Muscle layer of duodenum (tissue), 2 donors: ENCODE measurements around the gene GRIA3.

ENCODE experiments used
- H3K27ac ChIP-seq: one replicate; pipeline ENCODE4 v1.7.0; 2013; ENCODE audit warnings: mild to moderate bottlenecking, low read length
- H3K27me3 ChIP-seq: one replicate; pipeline ENCODE4 v1.7.0; 2013; ENCODE audit warnings: low read depth, mild to moderate bottlenecking, control low read depth, low read length
- H3K36me3 ChIP-seq, 2 donors: one replicate each; pipeline ENCODE4 v1.7.0; 2013; ENCODE audit warnings: low read length in 2 of 2, control low read depth in 1 of 2, mild to moderate bottlenecking in 1 of 2; ENCODE audit not compliant: insufficient read depth in 2 of 2, control insufficient read depth in 1 of 2
- H3K4me1 ChIP-seq, 2 donors: one replicate each; pipeline ENCODE4 v1.7.0; 2013; ENCODE audit warnings: low read length in 2 of 2, mild to moderate bottlenecking in 2 of 2, control low read depth in 1 of 2, moderate library complexity in 1 of 2; ENCODE audit not compliant: insufficient read depth in 2 of 2, control insufficient read depth in 1 of 2
- H3K4me3 ChIP-seq, 2 donors: one replicate each; pipeline ENCODE4 v1.7.0; 2013; ENCODE audit warnings: low read length in 2 of 2, low read depth in 1 of 2, mild to moderate bottlenecking in 1 of 2
- H3K9me3 ChIP-seq, 2 donors: one replicate each; pipeline ENCODE4 v1.7.0; 2013; ENCODE audit warnings: low read length in 2 of 2, control low read depth in 1 of 2, mild to moderate bottlenecking in 1 of 2; ENCODE audit not compliant: control insufficient read depth in 1 of 2
- donor health status: healthy.

GRIA3 gene

DNA sequence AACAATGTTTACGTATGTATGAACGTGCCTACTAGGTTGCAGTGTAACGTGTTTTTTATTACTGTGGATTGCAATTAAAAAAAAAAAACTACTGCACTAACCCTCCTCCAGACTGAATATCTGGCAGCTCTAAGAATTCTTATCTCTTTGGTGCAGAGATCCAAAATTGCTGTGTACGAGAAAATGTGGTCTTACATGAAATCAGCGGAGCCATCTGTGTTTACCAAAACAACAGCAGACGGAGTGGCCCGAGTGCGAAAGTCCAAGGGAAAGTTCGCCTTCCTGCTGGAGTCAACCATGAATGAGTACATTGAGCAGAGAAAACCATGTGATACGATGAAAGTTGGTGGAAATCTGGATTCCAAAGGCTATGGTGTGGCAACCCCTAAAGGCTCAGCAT, 280.6 kb downstream of the GRIA3 start:
- Histone ChIP-seq H3K9me3 (no peaks in the 10 kb centered on the region), H3K36me3 (no peaks in the 10 kb centered on the region), H3K27me3 (no peaks in the 10 kb centered on the region), H3K4me1 (no peaks in the 10 kb centered on the region), H3K27ac (no peak overlapping the region), H3K4me3 (no peak overlapping the region)

DNA sequence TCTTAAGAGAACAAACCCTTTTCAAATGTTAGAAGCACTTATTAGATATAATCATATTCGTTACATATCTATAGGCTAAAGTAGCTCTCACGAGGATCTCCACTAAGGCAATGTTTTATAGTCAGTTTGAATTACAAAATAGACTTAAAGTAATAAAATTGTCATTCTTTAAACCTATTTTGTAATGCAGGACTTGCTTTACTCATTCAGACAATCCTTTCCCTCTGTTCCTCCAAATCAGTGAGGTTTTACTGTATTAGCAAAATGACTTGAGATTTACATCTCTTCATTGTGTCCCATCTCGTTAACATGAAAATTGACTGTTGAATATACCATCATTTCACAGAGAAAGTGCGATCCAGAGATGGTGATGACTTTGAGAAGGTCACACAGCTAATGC, 284.4 kb downstream of the GRIA3 start:
- no peaks in the 10 kb centered on the region for H3K36me3 ChIP-seq
- no peak overlapping the region for H3K4me3 ChIP-seq
- H3K27me3 ChIP-seq, result no peaks in the 10 kb centered on the region

DNA sequence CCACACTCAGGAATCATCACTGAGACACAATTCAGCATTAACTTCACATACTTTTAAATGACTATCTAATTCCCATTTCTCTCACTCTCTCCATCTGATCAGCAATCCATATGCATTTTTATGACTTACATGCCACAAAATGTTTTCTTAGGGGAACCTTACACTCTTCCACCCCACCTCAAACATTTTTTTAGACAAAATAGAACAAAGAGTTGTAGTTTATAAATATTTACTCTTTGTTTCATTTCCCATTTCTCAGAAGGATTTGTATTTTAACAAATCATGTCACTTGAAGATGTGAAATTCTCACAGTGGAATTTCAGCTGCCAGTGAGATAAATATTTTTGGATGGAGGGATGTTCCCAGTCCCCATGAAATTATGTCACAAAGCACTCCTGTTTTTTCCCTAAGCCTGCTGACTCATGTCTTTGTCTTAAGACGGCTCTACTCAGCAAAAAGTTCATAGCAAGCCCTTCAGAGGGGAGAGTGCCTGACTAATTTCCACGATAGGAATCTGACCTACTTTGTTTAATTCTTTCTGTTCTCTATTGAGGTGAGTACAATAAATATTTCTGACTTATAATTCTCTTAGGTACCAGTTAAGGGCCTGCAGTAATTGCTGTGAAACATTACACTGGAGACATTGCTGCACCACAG, 291.1 kb downstream of the GRIA3 start:
- H3K4me3 ChIP-seq, result no peak overlapping the region
- no peaks in the 10 kb centered on the region for H3K27me3 ChIP-seq
- H3K9me3 ChIP-seq, result no peaks in the 10 kb centered on the region
- no peak overlapping the region for H3K27ac ChIP-seq
- H3K4me1 ChIP-seq, result no peaks in the 10 kb centered on the region
- H3K36me3 ChIP-seq, result no peaks in the 10 kb centered on the region

More for the DNA sequence above, 284.4 kb downstream of the GRIA3 start:
- H3K4me1 ChIP-seq, result no peaks in the 10 kb centered on the region
- no peak overlapping the region for H3K27ac ChIP-seq
- no peaks in the 10 kb centered on the region for H3K9me3 ChIP-seq

DNA sequence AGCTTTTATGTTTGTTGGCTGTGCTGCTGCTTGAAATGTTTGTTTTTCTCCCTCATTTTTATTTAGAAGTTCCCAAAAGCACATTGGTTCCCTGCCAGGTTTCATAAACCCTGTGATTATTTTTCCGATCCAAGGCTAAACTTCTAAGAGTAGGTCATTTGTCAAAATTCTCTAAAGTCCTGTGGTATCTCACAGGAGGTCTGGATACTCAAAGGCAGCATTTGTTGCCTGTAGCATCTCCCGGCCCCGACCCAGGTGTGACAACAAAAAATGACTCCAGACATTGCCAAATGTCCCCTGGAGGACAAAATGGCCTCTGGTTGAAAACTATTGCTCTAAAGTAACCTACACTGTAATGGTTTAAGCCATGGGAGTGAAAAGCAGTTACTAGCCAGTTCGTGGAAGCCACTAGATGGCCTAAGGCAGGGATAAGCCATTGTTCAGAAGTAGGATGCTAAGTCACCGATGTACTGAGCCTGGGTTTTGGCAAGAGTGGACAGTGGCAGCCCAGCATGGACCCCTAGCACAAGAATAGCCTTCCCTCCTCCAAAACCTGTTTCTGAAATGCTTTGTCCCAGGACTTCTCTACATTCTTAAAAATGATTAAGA, 292.6 kb downstream of the GRIA3 start:
- no peaks in the 10 kb centered on the region for H3K9me3 ChIP-seq
- no peaks in the 10 kb centered on the region for H3K36me3 ChIP-seq
- H3K27ac ChIP-seq, result no peak overlapping the region
- H3K27me3 ChIP-seq, result no peaks in the 10 kb centered on the region
- no peak overlapping the region for H3K4me3 ChIP-seq
- H3K4me1 ChIP-seq, result no peaks in the 10 kb centered on the region

DNA sequence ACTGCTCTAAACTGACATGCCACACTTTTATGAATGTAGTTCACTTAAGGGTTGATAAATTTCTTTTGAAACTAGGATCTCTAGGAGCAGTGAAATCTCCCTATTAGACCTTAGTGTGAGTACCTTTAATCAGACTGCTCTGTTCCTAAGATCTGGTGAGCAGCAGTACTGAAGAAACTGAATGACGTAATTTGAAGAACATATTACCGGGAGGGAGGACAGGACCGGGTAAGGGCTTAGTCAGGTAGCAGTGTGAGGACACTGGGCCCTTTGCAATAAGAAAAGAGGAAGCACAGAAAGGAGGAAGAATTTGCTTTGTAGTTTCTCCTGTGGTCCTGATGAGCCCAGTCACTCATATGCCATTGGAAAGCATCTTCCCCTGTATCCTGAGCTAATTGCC, 293.6 kb downstream of the GRIA3 start:
- Histone ChIP-seq H3K36me3 (no peaks in the 10 kb centered on the region), H3K9me3 (no peaks in the 10 kb centered on the region), H3K27ac (no peak overlapping the region), H3K27me3 (no peaks in the 10 kb centered on the region), H3K4me1 (no peaks in the 10 kb centered on the region), H3K4me3 (no peak overlapping the region)

DNA sequence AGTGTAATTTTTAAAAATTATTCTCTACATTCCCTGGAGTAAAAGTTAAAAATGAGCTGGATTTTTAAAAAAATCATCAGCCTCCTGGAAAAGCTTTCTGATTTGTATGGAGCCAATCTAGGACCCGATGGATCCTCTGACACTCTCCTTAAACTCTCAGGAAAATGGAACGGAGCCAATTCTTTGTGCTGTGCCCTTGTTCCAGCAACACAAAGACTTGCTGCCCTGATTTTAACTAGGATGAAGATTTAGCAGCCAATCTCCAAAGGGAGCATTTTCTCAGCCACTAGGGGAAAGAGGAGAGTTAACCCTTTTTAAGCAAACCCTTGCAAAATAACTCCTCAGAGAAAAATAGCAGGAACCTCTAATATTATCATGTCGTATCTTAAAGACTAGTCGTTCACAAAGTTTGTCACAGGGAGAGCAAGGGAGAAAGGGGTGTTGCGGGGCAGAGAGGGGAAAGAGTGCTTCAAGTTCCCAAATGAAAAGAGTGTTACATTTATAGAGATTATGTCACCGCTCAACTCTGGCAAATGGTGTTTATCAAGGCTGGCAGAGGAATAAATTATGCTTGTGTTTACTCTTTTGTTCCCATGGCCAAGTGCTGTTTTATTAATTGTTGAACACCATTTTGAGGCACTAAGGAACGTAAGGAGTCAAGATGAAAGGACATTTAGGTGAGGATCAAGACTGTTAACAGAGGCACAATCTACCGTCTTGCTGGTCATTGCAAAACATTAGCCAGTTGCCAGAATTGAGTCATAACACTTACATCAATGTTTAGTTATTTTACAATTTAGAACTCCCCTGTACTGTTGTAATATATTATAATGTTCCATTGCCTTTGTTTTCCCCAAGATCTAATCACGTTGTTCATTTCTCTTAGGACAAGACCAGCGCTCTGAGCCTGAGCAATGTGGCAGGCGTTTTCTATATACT, 298.1 kb downstream of the GRIA3 start:
- Histone ChIP-seq H3K4me1 (no peaks in the 10 kb centered on the region), H3K36me3 (no peaks in the 10 kb centered on the region), H3K27ac (peak overlapping the region; percentile 9), H3K4me3 (no peak overlapping the region), H3K9me3 (no peaks in the 10 kb centered on the region), H3K27me3 (no peaks in the 10 kb centered on the region)

DNA sequence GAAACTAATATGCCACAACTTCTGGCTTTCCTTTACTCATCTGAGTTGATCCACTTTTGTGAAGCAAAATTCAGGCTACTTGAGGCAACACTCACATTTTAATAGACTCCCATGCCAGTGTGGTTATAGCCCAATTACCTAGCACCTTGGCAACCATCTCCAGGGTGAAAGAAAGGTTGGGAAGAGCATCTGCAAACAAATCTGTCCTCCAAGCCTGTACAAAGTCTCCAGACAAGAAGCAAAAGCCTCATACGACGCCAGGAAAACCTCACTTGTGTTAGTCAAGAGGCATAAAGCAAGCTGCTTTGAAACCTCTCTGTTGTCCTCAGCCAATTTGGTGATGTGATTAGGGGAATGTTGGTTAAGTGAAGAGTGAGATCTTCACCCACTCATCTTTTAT, 302.2 kb downstream of the GRIA3 start:
- H3K27me3 ChIP-seq, result no peaks in the 10 kb centered on the region
- no peaks in the 10 kb centered on the region for H3K9me3 ChIP-seq
- H3K36me3 ChIP-seq, result no peaks in the 10 kb centered on the region
- no peak overlapping the region for H3K27ac ChIP-seq
- H3K4me3 ChIP-seq, result no peak overlapping the region
- no peaks in the 10 kb centered on the region for H3K4me1 ChIP-seq

DNA sequence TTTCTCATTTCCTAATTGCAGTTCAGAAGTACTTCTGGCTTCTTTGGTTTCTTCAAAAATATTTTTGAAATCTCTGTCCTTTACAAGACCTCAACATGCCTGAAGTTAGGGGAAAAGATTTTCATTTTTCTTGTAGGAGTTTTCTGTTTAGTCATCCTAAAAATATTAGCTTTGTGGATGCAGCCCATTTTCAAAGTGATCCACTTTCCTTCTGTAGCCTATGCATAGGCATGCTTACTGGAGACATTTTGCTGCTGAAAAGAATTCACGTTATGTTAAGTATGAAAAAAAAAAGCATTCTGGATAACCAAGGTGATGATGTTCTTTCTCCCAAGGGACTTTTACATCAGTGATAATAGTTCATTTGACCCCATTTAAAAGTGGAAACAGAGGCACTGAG, 303.2 kb downstream of the GRIA3 start:
- H3K27ac ChIP-seq, result no peak overlapping the region
- H3K4me3 ChIP-seq, result no peak overlapping the region
- no peaks in the 10 kb centered on the region for H3K9me3 ChIP-seq

DNA sequence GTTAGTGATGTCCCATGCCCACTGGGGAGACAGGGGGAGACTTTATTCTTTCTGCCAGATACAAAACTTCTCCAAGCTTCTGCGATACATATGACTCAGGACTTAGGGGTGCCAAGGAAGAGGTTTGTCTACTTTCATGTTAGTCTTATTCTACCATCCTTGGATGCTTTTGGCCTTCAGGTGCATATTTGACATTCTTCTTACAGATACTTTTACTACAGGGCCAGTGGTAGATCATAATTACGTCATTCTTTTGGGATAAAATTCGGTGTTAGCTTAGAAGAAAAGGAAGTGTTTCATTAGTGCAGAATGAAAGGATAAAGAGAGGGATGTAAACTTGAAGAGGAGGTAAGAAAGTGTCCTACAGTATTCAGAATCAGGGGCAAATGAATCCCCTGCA, 303.6 kb downstream of the GRIA3 start:
- no peaks in the 10 kb centered on the region for H3K4me1 ChIP-seq
- H3K9me3 ChIP-seq, result no peaks in the 10 kb centered on the region
- H3K36me3 ChIP-seq, result no peaks in the 10 kb centered on the region
- H3K27ac ChIP-seq, result no peak overlapping the region
- H3K27me3 ChIP-seq, result no peaks in the 10 kb centered on the region
- no peak overlapping the region for H3K4me3 ChIP-seq

More for the DNA sequence above, 303.2 kb downstream of the GRIA3 start:
- H3K4me1 ChIP-seq, result no peaks in the 10 kb centered on the region
- H3K27me3 ChIP-seq, result no peaks in the 10 kb centered on the region
- no peaks in the 10 kb centered on the region for H3K36me3 ChIP-seq

DNA sequence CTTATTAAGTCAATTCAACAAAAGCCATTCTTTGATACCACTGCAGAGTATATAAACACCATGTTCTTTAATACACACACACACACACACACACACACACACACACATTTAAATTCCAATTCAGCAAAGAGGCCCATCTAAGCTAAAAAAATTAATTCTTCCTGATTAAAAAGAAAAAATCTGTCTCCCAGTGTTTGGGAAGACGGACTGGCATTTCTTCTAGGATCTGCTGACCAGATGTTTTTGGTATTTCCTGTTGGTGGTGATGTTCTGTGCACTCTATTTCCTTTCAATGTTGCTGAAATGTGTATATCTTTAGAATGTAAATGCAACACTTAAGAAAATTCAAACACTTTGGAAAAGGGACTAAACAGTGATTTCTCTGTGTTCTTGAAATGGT, 304.9 kb downstream of the GRIA3 start:
- Histone ChIP-seq H3K27ac (no peak overlapping the region), H3K4me1 (no peaks in the 10 kb centered on the region), H3K9me3 (no peaks in the 10 kb centered on the region), H3K36me3 (no peaks in the 10 kb centered on the region), H3K4me3 (no peak overlapping the region), H3K27me3 (no peaks in the 10 kb centered on the region)

DNA sequence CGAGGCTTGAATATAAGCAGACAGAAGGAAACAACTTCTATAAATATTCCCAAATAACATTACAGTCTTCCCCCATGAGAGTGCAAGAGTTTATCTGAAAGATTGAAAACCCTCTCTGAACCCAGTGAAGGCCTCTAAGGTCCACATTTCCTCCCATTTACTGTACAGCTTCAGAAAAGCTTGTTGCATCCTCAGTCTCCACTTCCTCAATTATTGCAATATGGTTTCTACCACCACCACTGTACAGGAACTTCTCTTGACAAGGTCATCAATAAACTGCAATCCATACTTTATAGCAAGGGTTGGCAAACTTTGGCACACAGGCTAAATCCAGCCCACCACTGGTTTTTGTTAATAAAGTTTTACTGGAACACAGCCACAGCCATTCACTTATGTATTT, 309.8 kb downstream of the GRIA3 start:
- no peaks in the 10 kb centered on the region for H3K9me3 ChIP-seq
- H3K4me3 ChIP-seq, result no peak overlapping the region
- H3K27me3 ChIP-seq, result no peaks in the 10 kb centered on the region
- H3K4me1 ChIP-seq, result no peaks in the 10 kb centered on the region
- H3K36me3 ChIP-seq, result no peaks in the 10 kb centered on the region
- no peak overlapping the region for H3K27ac ChIP-seq
